K562 (cell line): Measurements from ENCODE around the gene WDR70.

Experiments used
- CTCF ChIP-seq, 3 experiments: IDR thresholded peaks in 2 of 3; conservative IDR thresholded peaks in 1 of 3; 2 replicates each; pipeline ENCODE4 v1.5.1; 2011 to 2012; ENCODE audit warnings: low read length in 3 of 3, mild to moderate bottlenecking in 3 of 3, control low read depth in 2 of 3, improper control_type of control experiment in 1 of 3, inconsistent platforms in 1 of 3, low read depth in 1 of 3, mixed read lengths in 1 of 3, moderate library complexity in 1 of 3; ENCODE audit not compliant: insufficient read depth in 2 of 3
- DEAF1 ChIP-seq: fragments of 450-650 bp; formaldehyde crosslinking; IDR thresholded peaks from 2 replicates; pipeline ENCODE4 v1.4.0; 2020; ENCODE audit warnings: mild to moderate bottlenecking, moderate library complexity
- ELF4 ChIP-seq: fragments of 450-650 bp; formaldehyde crosslinking; IDR thresholded peaks from 2 replicates; pipeline ENCODE4 v1.4.0; 2022; ENCODE audit warnings: missing genetic modification characterization
- GATAD2A ChIP-seq: fragments of 450-650 bp; IDR thresholded peaks from 2 replicates; pipeline ENCODE4 v1.6.1; 2017
- IRF9 ChIP-seq: fragments of 450-650 bp; IDR thresholded peaks from 2 replicates; pipeline ENCODE4 v1.6.1; 2016; ENCODE audit warnings: missing biosample characterization, missing genetic modification characterization
- KHSRP ChIP-seq: fragments of 450-650 bp; IDR thresholded peaks from 2 replicates; pipeline ENCODE4 v1.6.1; 2017
- NR2C2 ChIP-seq, 2 experiments: fragments of 200-800 bp in 1 of 2; sonication (Bioruptor generic) in 1 of 2; sonication (generic) in 1 of 2; formaldehyde crosslinking in 1 of 2; IDR thresholded peaks; 2 replicates each; pipeline versions ENCODE4 v1.6.1 to v1.8.0; 2016 to 2022; ENCODE audit warnings: mild to moderate bottlenecking in 1 of 2, missing compliant biosample characterization in 1 of 2, missing genetic modification characterization in 1 of 2, missing genetic modification reagents in 1 of 2
- NRF1 ChIP-seq, 2 experiments: fragments of 450-650 bp; IDR thresholded peaks in 1 of 2; conservative IDR thresholded peaks in 1 of 2; 2 replicates each; pipeline ENCODE4 v1.6.1; 2014; ENCODE audit warnings: mild to moderate bottlenecking in 2 of 2
- POLR2AphosphoS5 ChIP-seq: IDR thresholded peaks from 2 replicates; pipeline ENCODE4 v1.6.1; 2011; ENCODE audit warnings: mild to moderate bottlenecking, low read depth, low read length, moderate library complexity; ENCODE audit not compliant: control insufficient read depth, insufficient read depth
- SIRT6 ChIP-seq: IDR thresholded peaks from one replicate; pipeline ENCODE4 v1.6.1; 2012; ENCODE audit warnings: low read depth, mild to moderate bottlenecking, control low read depth, inconsistent platforms, low read length, moderate library complexity
- STAG1 ChIP-seq: sonication (generic); formaldehyde crosslinking; IDR thresholded peaks from 2 replicates; pipeline ENCODE4 v1.5.0; 2020; ENCODE audit warnings: missing genetic modification reagents, borderline replicate concordance
- TBL1XR1 ChIP-seq, 2 experiments: IDR thresholded peaks; 2 replicates each; pipeline ENCODE4 v1.6.1; 2012; ENCODE audit warnings: improper control_type of control experiment in 2 of 2, low read length in 2 of 2, mild to moderate bottlenecking in 1 of 2
- TEAD1 ChIP-seq, 2 experiments: fragments of 450-650 bp in 1 of 2; sonication (generic) in 1 of 2; formaldehyde crosslinking; IDR thresholded peaks; 2 replicates each; pipeline versions ENCODE4 v1.4.0 to v1.8.0; 2020 to 2022; ENCODE audit warnings: mild to moderate bottlenecking in 2 of 2, missing genetic modification reagents in 1 of 2
- ZFP91 ChIP-seq: sonication (generic); formaldehyde crosslinking; IDR thresholded peaks from 2 replicates; pipeline ENCODE4 v1.8.0; 2022; ENCODE audit warnings: mild to moderate bottlenecking, missing genetic modification reagents

- TF ChIP-seq ZFP91 (CRISPR knock-in tag) (no peak), NR2C2 (CRISPR knock-in tag; IDR thresholded peaks at IDR 0.05) (no peak), NR2C2 (tag; IDR thresholded peaks at IDR 0.05) (no peak), ELF4 (CRISPR knock-in tag) (no peak), CTCF (IDR thresholded peaks at IDR 0.05 in 2 of 3, conservative IDR thresholded peaks at IDR 0.05 in 1 of 3; ENCODE audit: insufficient read depth in 2 of 3, low read depth in 1 of 3, low read length in 3 of 3) (no peak), IRF9 (tag) (no peak), DEAF1 (CRISPR knock-in tag) (no peak), TBL1XR1 (IDR thresholded peaks at IDR 0.05; ENCODE audit: low read length in 2 of 2) (peak in 1 of 2 experiments; percentile 53; a peak in 2 of 4 replicates), TEAD1 (CRISPR knock-in tag; IDR thresholded peaks at IDR 0.05) (peak; percentile 87 to 96), GATAD2A (no peak), POLR2AphosphoS5 (peak; percentile 89), KHSRP (no peak), NRF1 (conservative IDR thresholded peaks at IDR 0.05 in 1 of 2, IDR thresholded peaks at IDR 0.05 in 1 of 2) (peak; percentile 71 to 75), STAG1 (no peak), SIRT6 (no peak)
Measured at GRCh38 chr5:37552770-37553719, 173.9 kb downstream of the WDR70 start.
